Keratinocyte (primary cell): ENCODE measurements around the gene CEACAM6. TPM values are rescaled to one million over a fixed set of nuclear protein-coding genes. Genes with fewer than 3 reads are reported as not detected.

Experiments used
- DNase-seq: peaks from one replicate; pipeline ENCODE4 v3.0.0-alpha.2; 2011; ENCODE audit warnings: low read depth, missing footprints, low spot score
- FAIRE-seq: peaks from 2 replicates; lab custom pipeline; 2011; peaks lifted over from hg19 to GRCh38; lab: Jason Lieb, UNC
- H2AFZ ChIP-seq: 2 replicates; pipeline ENCODE4 v1.6.0; 2012; ENCODE audit warnings: low read length, control low read depth, inconsistent platforms; ENCODE audit not compliant: control insufficient read depth
- H3K27ac ChIP-seq: 2 replicates; pipeline ENCODE4 v1.5.1; 2011; ENCODE audit warnings: low read length; ENCODE audit not compliant: control insufficient read depth, insufficient read depth
- H3K27me3 ChIP-seq: 3 replicates; pipeline ENCODE4 v1.6.0; 2011; ENCODE audit warnings: low read length; ENCODE audit not compliant: control insufficient read depth, insufficient read depth; ENCODE audit errors: extremely low read depth
- H3K36me3 ChIP-seq, 2 experiments: 2 replicates in 1 of 2; 3 replicates in 1 of 2; pipeline ENCODE4 v1.5.1; 2011; ENCODE audit warnings: low read length in 2 of 2, mild to moderate bottlenecking in 1 of 2; ENCODE audit not compliant: control insufficient read depth in 2 of 2, insufficient read depth in 2 of 2; ENCODE audit errors: extremely low read depth in 1 of 2
- H3K4me1 ChIP-seq: 3 replicates; pipeline ENCODE4 v1.5.1; 2011; ENCODE audit warnings: low read length; ENCODE audit not compliant: control insufficient read depth, insufficient read depth; ENCODE audit errors: extremely low read depth
- H3K4me2 ChIP-seq: 3 replicates; pipeline ENCODE4 v1.6.0; 2011; ENCODE audit warnings: low read depth, low read length; ENCODE audit not compliant: control insufficient read depth, insufficient read depth; ENCODE audit errors: extremely low read depth
- H3K4me3 ChIP-seq, 3 experiments: fragments of 200-600 bp in 1 of 3; sonication (generic) in 1 of 3; 2 replicates in 2 of 3; 3 replicates in 1 of 3; pipeline ENCODE4 v1.5.1; 2011 to 2016; ENCODE audit warnings: low read length in 3 of 3, mild to moderate bottlenecking in 3 of 3, control low read depth in 2 of 3, inconsistent platforms in 1 of 3, low read depth in 1 of 3, mixed read lengths in 1 of 3, mixed run types in 1 of 3, moderate library complexity in 1 of 3; ENCODE audit not compliant: control insufficient read depth in 2 of 3, insufficient read depth in 2 of 3; ENCODE audit errors: extremely low read depth in 1 of 3
- H3K79me2 ChIP-seq: 2 replicates; pipeline ENCODE4 v1.6.0; 2012; ENCODE audit warnings: low read length; ENCODE audit not compliant: control insufficient read depth, insufficient read depth
- H3K9ac ChIP-seq: 3 replicates; pipeline ENCODE4 v1.6.0; 2011; ENCODE audit warnings: low read length; ENCODE audit not compliant: control insufficient read depth, insufficient read depth; ENCODE audit errors: extremely low read depth
- H3K9me1 ChIP-seq: 3 replicates; pipeline ENCODE4 v1.6.0; 2011; ENCODE audit warnings: low read length; ENCODE audit not compliant: control insufficient read depth, insufficient read depth; ENCODE audit errors: extremely low read depth
- H3K9me3 ChIP-seq: 2 replicates; pipeline ENCODE4 v1.5.1; 2012; ENCODE audit warnings: low read depth, low read length; ENCODE audit not compliant: control insufficient read depth
- H4K20me1 ChIP-seq: 3 replicates; pipeline ENCODE4 v1.6.0; 2011; ENCODE audit warnings: low read length; ENCODE audit not compliant: control insufficient read depth, insufficient read depth; ENCODE audit errors: extremely low read depth
- EZH2 ChIP-seq: IDR thresholded peaks from one replicate; pipeline ENCODE4 v1.6.1; 2012; ENCODE audit warnings: inconsistent platforms, mild to moderate bottlenecking, low read length, moderate library complexity
- dilution Hi-C: fragments of 300-500 bp; cut with MboI; formaldehyde crosslinking; loops from one replicate; pipeline ENCODE4 v1.7.0; 2020; ENCODE audit warnings: low sequenced_read_pairs; ENCODE audit not compliant: extremely low pct_ligation_motif_present
- polyA plus RNA-seq, 5 experiments: library from polyadenylated mRNA; depleted of rRNA in 3 of 5; stranded (reverse) in 3 of 5; stranded (forward) in 1 of 5; unstranded in 1 of 5; fragments of >200 nt; gene quantifications; 1 replicate in 1 of 5; 2 replicates in 3 of 5; 3 replicates in 1 of 5; pipeline versions ENCODE4 v1.2.1 to v1.2.3, GENCODE V29; 2011 to 2012; ENCODE audit warnings: missing spikeins in 2 of 5, low read depth in 1 of 5, low replicate concordance in 1 of 5
- TF ChIP-seq, protein P1 (sequence below), 3 experiments: IDR thresholded peaks in 1 of 3; conservative IDR thresholded peaks in 1 of 3; optimal IDR thresholded peaks in 1 of 3; 2 replicates in 2 of 3; 3 replicates in 1 of 3; pipeline versions ENCODE3 to v1.5.1; 2011; ENCODE audit warnings: low read length in 3 of 3, mild to moderate bottlenecking in 3 of 3, moderate library complexity in 2 of 3, control low read depth in 1 of 3, inconsistent platforms in 1 of 3; ENCODE audit not compliant: insufficient read depth in 2 of 3; ENCODE audit errors: extremely low read depth in 1 of 3

Gene CEACAM6
- polyA plus RNA-seq, 1 donor (not counting 4 experiments of a cell fraction or from before 2014, with no cell fraction given) = 1.00 TPM

GRCh38 chr19:41795031-41795461 is 39.7 kb downstream of the CEACAM6 start:
- Histone ChIP-seq H3K9me3 (no peaks in the 10 kb centered on the region), H2AFZ (no peak overlapping the region), H3K4me2 (no peak overlapping the region), H3K9me1 (no peaks in the 10 kb centered on the region), H3K79me2 (no peaks in the 10 kb centered on the region), H3K4me3 (no peak overlapping the region), H3K9ac (no peak overlapping the region), H3K27ac (no peak overlapping the region), H3K4me1 (no peaks in the 10 kb centered on the region), H3K27me3 (peaks cover 19% of the 10 kb centered on the region), H3K36me3 (no peaks in the 10 kb centered on the region), H4K20me1 (no peaks in the 10 kb centered on the region)
- no peak for DNase-seq
- no peak for TF ChIP-seq EZH2
- TF ChIP-seq, protein P1, sequence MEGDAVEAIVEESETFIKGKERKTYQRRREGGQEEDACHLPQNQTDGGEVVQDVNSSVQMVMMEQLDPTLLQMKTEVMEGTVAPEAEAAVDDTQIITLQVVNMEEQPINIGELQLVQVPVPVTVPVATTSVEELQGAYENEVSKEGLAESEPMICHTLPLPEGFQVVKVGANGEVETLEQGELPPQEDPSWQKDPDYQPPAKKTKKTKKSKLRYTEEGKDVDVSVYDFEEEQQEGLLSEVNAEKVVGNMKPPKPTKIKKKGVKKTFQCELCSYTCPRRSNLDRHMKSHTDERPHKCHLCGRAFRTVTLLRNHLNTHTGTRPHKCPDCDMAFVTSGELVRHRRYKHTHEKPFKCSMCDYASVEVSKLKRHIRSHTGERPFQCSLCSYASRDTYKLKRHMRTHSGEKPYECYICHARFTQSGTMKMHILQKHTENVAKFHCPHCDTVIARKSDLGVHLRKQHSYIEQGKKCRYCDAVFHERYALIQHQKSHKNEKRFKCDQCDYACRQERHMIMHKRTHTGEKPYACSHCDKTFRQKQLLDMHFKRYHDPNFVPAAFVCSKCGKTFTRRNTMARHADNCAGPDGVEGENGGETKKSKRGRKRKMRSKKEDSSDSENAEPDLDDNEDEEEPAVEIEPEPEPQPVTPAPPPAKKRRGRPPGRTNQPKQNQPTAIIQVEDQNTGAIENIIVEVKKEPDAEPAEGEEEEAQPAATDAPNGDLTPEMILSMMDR (optimal IDR thresholded peaks at IDR 0.05 in 1 of 3, IDR thresholded peaks at IDR 0.05 in 1 of 3, conservative IDR thresholded peaks at IDR 0.05 in 1 of 3; ENCODE audit: extremely low read depth in 1 of 3, insufficient read depth in 2 of 3, low read length in 3 of 3) = peak; percentile 9 to 81 (median 75)
- peak; percentile 90 for FAIRE-seq
- dilution Hi-C loops = no loop called here

GRCh38 chr19:41796362-41796761 is 41.0 kb downstream of the CEACAM6 start, which contains the start of gene CEACAM3:
Gene CEACAM3 (plus strand): TSS chr19:41796587. CDS start chr19:41796678, 91 bp downstream.
- no peak for DNase-seq
- FAIRE-seq = no peak
- Histone ChIP-seq H3K9me1 (no peaks in the 10 kb centered on the region), H4K20me1 (no peaks in the 10 kb centered on the region), H3K4me1 (no peaks in the 10 kb centered on the region), H3K79me2 (no peaks in the 10 kb centered on the region), H3K9ac (no peak within 1 kb of the TSS), H3K27ac (no peak within 1 kb of the TSS), H3K36me3 (no peaks in the 10 kb centered on the region), H3K27me3 (peaks cover 19% of the 10 kb centered on the region), H3K4me3 (no peak within 1 kb of the TSS), H2AFZ (no peak within 1 kb of the TSS), H3K4me2 (no peak within 1 kb of the TSS), H3K9me3 (no peaks in the 10 kb centered on the region)
- TF ChIP-seq, protein P1 (optimal IDR thresholded peaks at IDR 0.05 in 1 of 3, IDR thresholded peaks at IDR 0.05 in 1 of 3, conservative IDR thresholded peaks at IDR 0.05 in 1 of 3; ENCODE audit: extremely low read depth in 1 of 3, insufficient read depth in 2 of 3, low read length in 3 of 3) = no peak
- TF ChIP-seq EZH2 = no peak
- dilution Hi-C loops = no loop called here
